ENCODE data around the gene UNCX.

Gene UNCX

DNA sequence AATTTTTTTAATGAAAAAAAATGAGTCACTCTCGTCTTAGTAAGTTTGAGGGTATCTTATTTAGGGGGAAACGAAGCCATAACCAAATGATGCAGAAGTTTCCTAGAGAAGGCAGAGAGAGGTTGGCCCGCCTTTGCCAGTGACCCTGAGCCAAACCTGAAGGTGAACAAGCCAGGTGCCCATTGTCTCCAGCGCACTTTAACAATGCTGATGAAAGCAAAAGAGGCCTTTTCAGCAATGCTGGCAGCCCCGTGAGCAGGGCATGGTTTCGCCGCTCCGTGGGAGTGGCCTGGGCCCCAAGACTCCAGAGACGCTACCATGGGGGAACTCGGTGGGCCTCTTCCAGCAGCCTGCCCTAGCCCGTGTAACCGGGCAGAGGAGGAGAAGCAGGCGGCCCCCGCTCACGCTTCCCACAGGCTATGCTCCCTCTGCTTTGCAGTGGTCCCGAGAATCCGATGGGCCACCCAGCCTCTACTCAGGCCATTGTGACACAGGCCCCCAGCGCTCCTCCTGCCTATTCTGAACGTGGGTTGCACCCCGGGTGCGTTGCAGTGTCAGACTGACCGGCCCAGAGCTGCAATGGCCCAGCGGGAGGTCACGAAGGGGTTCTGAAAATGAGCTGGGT, 14.0 kb upstream of the UNCX start:
- DNase-seq: no peak

DNA sequence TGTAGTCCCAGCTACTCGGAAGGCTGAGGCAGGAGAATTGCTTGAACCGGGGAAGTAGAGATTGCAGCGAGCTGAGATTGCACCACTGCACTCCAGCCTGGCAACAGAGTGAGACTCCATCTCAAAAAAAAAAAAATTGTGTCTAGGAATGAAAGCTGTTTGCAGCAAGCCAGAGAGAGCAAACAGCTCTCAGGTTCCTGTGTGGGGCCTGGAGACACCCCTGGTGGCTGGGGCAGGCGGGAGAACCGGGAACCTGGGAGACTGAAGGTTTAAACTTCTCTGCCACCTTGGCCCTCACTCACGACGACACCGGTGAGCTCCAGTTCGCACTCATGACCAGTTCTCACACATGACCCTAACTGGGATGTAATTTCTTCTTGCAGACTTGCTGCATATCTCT, 13.2 kb upstream of the UNCX start:
- no peak for DNase-seq

GRCh38 chr7:1220000-1220726, 12.5 kb upstream of the UNCX start:
- no peak for DNase-seq

GRCh38 chr7:1220977-1221745, 11.5 kb upstream of the UNCX start:
- no peak for DNase-seq

DNA sequence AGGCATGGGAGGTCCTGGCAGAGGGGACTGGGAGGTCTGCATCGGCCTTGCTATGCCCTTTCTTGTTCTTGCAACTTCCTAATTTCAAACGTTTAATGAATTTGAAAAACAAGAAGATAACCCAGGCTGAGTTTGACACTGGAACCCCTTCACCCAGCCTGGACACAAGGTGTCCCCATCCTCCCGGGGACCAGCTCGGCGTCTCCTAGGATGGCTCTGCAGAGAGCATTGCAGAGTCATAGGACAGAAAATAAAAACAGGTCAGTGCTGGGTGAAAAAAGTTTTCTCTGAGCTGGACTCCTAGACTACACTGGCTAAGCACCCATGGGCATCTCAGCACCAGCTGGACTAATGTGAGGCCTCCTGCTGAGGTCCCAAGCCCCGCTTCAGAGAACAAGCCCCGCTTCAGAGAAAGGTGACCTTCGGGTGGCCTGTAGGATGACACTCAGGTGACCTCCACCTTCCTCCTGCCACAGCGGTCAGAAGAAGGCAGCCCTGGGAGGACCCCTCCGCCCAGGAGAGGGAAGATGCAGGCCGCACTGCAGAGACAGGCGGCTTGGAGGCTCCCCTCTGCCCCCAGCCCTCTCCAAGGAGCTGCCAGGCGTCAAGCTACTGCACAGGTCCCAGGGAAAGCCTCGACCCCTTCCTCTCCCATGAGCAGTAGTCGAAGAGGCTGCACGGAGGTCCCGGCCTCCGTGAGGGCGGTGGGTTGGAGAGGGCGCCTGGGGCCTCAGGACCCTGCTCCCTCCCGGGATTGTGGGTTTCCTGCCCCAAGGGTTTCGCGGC, 9.3 kb upstream of the UNCX start:
- DNase-seq: no peak

DNA sequence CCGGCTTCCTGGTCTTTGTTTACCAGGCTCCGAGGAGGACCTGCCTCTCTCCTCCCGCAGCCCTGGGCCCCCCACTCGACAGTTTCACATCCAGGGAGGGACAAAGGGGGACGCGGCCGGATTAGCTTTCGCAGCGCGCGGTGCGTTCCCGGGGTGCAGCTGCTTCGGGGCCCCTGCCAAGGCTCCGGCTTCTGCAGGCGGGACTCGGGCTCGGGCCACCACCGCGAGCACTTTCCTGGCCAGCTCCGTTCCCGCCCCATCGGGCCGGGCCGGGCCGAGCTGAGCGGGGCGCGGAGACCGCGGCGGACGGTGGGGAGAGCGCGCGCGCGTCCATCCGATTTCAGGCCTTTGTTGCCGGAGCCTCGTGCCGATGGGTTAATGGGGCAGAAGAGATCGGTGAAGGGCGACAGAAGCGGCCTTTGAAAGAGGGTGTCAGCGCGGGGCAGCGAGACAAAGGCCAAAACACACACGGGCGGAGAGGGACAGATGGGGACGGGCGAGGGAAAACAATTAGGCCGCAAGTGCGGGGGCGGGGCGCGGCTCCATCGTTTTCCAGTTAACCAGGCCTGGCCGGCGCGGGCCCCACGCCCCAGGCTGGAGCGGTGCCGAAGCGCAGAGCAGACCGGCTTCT, 8.5 kb upstream of the UNCX start:
- DNase-seq: no peak

DNA sequence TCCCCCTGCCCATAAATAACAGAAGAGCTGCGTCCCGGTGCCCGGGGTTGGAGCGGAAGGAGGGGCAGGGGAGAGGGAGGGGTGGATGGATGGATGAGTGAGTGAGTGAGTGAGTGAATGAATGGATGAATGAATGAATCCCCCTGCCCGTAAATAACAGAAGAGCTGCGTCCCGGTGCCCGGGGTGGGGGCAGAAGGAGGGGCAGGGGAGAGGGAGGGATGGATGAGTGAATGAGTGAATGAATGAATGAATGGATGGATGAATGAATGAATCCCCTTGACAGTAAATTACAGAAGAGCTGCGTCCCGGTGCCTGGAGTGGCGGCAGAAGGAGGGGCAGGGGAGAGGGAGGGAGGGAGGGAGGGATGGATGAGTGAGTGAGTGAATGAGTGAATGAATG, 7.6 kb upstream of the UNCX start:
- no peak for DNase-seq

- DNase-seq: no peak
These were observed 7.1 kb upstream of the UNCX start for GRCh38 chr7:1225441-1226185.

DNA sequence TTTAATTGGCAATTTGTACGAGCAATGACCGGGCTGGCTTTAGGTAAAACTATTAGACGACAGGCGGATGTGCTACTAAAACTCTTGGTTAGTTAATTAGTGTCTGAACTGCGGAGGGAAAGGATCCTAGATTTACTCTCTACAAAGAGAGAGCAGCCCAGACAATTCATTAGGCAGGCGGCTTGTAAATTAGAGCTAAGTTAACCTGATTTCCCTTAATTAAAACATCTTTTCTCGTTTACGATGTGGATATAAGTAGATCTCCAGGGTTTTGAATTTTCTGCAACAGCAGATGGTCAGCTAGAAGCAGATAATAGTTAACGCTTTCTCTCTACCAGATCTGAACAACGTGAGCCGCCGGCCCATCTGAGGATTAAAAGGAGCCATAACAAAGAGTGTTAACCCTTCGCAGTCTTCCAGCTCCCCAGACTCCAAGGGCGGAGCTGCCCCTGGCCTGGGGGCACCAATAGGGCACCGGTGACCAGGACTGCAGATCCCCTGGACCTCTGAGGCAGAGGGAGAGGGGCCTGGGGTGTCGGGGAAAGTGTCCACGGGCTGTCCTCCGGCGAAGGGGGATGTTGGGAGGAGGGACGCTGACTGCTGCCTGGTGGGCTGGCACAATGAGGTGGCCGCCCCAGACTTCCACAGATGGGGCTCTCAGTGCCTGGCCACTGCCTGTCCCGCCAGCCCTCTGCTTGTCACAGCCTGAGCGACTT, 6.3 kb upstream of the UNCX start:
- DNase-seq: no peak

DNA sequence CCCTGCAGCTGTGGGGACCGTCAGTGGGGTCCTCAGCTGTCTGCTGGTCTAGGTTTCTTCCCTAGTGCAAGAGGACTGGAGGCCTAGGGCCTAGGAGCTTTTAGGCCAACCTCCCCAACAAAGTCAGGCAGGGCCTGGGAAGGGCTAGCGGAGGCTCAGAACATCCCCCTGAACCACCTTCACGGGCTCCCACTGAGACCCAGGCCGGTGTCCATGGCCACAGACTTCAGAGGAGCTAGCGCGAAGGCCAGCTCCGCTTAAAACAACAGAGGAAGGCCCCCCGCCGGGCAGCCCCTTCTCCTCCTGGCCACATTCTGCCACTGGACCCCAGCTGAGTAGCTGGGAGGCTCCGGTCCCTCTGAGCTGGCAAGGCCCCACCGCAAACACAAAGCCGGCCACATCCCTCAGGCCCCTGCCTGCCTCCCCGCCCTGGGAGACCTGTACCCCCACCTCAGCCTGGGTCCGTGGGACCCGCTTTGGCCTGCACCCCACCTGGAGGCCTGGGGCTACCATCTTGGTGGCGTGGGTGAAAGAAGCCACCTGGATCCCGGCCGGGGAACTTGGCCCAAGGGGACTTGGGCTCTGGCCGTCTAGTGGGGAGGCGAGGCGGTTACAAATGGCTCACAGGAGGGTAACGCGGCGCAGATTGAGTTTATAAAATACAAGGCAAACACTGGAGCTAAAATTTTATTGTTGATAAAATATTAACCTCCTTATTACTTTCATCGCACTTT, 5.4 kb upstream of the UNCX start:
- no peak for DNase-seq

DNA sequence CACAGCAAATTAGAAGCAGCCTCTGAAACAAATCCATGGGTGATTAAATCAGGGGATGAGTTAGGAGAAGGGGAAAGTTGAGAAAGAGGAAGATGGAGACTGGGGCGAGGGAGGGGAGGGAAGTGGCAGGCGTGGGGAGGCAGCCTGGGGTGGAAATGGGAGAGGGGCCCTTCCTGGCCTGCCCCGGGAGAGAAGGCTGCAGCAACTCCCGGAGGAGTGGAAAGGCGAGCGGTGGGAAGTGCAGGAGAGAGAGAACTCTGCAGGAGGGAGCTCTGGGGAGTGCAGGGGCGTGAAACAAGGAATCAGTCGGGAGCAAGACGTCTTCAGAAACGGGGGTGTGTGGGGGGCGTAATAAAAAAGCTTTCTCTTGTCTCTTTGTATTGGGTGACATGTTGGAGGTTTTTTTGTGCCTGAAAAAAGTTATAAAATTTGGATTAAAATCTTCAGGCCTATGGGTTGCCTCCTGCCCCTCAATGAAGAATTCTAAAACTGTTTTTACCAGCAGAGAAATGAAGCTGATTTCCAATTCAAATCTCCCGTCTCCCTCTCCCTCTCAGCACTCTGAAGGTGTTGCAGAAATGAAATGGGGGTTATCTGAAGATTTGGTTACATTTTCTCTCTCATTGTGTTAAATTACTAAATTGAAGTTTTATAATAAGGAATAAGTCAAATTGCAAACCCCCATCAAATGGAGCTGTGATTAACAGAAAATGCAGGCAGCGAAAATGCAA, 4.7 kb upstream of the UNCX start:
- no peak for DNase-seq

DNA sequence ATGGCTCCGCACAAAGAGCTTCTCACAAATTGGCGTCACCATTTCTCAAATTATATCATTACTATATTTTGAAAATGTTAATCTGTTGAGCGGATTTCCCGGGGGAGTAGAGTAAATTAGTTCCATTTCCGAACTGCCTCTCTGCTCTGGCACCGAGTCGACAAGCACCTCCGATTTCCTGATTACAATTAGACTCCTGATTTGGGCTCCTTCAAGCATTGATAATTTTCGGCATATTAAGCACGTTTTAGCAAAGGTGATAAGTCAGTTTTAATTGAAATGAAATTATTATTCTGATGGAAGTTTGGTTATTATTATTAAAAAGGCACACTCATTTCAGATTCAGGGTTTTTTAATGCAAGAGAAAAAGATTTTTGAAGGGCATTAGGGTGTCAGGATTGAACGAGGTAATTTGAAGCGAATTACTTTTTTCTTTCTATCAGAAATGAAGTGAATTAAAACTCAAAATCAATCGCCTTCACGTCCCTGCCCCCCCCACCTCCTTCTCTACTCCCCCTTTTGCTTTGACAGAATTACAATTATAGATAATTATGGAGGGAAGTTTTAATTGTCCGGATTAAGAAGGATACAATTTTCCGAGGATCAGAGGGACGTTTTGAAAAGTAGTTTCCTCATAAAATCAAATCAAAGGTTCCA, 4.0 kb upstream of the UNCX start:
- DNase-seq: no peak

- no peak for DNase-seq
These were observed 3.3 kb upstream of the UNCX start for GRCh38 chr7:1229202-1229947.

DNA sequence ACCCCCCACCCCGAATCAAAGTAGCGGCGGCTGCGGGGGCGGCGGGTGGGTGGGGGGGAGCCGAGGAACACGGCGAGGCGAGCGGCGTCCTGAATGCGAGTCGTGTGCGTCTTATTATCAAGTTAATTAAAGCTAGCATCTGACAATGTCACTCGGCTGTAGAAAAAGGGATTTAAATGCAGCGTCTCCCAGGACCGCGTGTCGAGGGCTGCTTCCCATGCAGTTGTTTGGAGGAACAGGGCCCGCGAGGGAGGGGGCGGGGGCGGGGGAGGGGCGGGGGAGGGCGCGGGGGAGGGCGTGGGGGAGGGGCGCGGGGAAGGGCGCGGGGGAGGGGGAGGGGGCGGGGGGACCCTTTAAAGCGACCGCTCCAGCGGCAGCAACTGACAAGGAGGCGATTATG, 2.7 kb upstream of the UNCX start:
- DNase-seq: no peak

DNA sequence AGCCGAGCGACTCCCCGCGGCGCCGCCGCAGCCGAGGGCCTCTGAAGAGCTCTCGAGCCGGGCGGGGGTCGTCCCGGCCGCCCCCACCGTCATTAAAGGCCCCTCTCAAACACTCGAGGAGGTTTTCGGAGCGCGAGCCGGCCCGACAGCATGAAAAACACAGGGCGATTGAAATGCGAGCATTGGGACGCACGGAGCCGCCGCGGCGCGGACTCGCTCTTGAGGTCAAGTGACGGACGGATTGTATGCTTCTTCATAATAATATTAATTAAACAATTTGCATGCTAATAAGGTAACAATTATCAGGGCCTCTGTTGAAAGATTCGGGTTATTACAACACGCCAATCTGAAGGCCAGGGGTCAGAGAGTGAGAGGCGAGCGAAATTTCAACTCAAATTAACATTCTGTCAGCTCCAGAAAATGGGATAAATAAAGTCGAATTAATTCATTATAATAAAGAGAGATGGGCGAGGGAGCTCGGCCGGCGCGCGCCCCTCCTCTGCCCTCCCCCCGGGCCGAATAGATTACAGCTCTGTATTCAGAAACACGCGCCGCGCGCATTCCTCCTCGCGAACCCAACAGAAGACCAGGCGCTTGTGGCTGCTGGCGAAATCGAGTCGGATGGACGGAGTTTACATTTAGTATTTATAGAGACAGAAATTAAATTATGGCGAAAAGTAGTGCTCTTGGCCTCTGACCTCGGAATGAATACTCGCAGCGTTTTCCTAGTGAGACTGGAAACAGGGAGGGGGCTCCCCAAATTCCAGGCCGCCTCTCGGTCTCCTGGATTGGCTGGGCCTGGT, 2.1 kb upstream of the UNCX start:
- no peak for DNase-seq

DNA sequence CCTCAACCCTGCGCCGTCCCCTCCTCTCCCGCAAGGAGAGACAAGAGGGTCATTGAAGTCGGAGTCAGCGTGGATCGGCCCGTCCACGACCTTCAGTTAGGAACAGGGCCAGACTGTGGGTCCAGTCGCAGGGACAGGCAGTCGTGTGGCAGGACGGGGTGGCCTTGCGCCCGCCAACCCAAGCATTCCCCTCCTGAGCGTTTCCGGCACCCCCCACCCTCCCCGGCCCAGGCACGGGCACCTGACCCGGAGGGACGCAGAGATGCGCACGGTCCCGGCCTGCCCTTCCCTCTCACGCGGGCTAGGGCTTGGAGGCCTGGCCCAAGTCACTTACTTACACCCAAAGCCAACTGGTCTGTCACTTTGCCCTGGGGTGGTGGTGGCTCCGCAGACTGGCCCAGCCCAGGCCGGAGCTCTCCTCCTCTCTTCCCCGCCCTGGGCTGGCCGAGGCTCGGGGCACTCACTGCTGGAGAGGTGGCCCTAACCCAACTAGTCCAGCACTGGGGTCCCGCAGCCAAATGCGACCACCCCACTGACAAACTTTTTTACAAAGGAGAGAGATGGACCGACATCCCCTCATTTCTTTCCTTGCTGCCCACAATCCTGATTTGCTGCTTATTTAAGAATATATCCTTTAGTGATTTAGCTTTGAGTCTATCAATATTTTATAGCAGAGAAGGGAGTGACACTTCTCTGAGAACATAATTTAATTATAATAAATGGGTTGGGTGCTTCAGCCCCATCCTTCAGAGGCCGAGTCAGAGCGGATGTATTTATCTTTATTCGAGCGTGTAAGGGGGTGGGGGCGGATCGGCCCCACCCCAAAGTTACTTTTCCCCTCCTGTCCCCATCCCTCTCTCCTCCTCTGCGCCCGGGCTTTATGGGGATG, 1.2 kb upstream of the UNCX start:
- no peak for DNase-seq

- no peak for DNase-seq
These were observed 587 bp upstream of the UNCX start for GRCh38 chr7:1232103-1232466.
